Stimulated activated CD4-positive, alpha-beta T cell treated with anti-CD3 and anti-CD28 coated beads, Interleukin-2, amount 100 ng/mL, for 24 hours (primary cell): ENCODE data around the gene JAK2.
"Not testable (repeated sequence)": the region's sequence is repeated elsewhere in the genome, so short reads cannot be mapped to it uniquely, and the experiment has no call there.

Source experiments
- DNase-seq, 2 donors: peaks; one replicate each; pipeline ENCODE4 v3.0.0-alpha.2; 2020

The JAK2 gene

DNA sequence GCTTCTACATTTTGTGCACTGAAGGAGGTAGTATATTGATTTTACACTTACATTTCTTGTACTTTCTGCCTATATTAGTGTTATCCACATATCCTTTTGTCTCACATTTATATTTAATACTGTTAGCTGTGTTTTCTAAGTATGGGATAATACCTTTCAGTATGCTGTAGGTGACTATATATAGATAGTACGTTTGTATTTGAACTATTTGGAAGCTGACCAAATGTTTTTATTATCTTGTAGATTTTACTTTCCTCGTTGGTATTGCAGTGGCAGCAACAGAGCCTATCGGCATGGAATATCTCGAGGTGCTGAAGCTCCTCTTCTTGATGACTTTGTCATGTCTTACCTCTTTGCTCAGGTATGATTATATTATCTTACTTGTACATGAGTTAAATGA lies 59.1 kb downstream of the JAK2 start:
- no peak for DNase-seq

GRCh38 chr9:5052838-5053237 lies 67.8 kb downstream of the JAK2 start:
- no peak for DNase-seq

- no peak for DNase-seq
Measured at GRCh38 chr9:5062631-5063030, 77.6 kb downstream of the JAK2 start.

DNA sequence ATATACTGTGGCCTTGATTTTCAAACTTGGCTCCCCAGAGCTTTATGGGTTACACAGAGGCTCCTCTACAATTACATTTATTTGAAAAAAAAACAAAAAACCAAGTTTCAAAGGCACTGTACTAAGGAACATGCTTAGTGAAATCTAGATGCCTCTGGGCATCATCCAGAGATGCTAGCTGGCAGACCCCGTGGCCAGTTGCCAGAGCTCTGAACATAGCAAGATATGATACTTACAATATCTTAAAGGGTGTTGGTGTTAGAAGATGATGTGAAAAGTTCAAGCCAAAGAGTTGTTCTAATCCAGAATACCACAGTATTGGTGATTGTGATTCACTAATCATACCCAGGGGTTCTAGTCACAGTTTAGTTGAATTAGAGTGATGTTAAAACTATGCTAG lies 87.8 kb downstream of the JAK2 start:
- DNase-seq, result no peak

- no peak for DNase-seq
Measured at GRCh38 chr9:5073701-5074100, 88.6 kb downstream of the JAK2 start.

- DNase-seq, result no peak
Measured at GRCh38 chr9:5085993-5086392, 100.9 kb downstream of the JAK2 start.

- no peak for DNase-seq
Measured at GRCh38 chr9:5089737-5090136, 104.7 kb downstream of the JAK2 start.

DNA sequence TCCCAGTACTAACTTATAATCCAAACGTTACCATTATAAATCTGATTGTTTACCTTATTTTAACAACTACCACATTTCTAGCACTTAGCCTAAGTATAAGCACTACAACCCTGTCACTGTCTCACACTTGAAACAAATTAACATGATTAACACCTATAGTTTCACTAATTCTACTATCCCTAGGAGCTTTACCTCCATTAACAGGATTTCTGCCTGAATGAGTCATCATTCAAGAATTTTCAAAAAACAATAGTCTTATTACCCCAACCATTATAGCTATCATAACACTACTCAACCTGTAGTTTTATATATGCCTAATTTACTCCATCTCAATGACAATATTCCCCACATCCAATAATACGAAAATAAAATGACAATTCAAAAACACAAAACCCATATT lies 110.7 kb downstream of the JAK2 start:
- DNase-seq, result no peak

DNA sequence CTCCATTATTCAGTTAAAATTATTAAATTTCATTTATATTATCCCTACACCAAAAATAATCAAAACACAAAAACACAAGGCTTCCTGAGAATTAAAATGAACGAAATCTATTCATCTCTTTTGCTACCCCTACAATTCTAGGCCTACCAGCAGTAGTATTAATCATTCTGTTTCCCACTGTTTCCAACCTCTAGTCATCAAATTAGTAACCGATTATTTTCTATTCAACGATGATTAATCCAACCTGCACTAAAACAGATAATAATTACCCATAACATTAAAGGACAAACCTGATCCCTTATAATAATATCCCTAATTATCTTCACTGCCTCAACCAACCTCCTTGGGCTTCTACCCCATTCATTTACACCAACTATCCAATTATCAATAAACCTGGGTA lies 114.4 kb downstream of the JAK2 start:
- no peak for DNase-seq

GRCh38 chr9:5101127-5101526 lies 116.1 kb downstream of the JAK2 start:
- DNase-seq, result not testable (repeated sequence)

DNA sequence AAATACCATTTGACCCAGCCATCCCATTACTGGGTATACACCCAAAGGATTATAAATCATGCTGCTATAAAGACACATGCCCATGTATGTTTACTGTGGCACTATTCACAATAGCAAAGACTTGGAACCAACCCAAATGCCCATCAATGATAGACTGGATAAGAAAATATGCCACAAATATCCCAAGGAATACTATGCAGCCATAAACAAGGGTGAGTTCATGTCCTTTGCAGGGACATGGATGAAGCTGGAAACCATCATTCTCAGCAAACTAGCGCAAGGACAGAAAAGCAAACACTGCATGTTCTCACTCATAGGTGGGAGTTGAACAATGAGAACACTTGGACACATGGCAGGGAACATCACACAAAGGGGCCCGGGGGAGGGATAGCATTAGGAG lies 121.4 kb downstream of the JAK2 start:
- DNase-seq, result not testable (repeated sequence)

GRCh38 chr9:5110867-5111681 lies 126.0 kb downstream of the JAK2 start:
- no peak for DNase-seq

- no peak for DNase-seq
Measured at GRCh38 chr9:5111696-5112095, 126.6 kb downstream of the JAK2 start.

GRCh38 chr9:5112109-5112592 lies 127.1 kb downstream of the JAK2 start:
- no peak for DNase-seq

GRCh38 chr9:5112646-5113045 lies 127.6 kb downstream of the JAK2 start:
- no peak for DNase-seq

- no peak for DNase-seq
Measured at GRCh38 chr9:5113523-5113922, 128.5 kb downstream of the JAK2 start.

GRCh38 chr9:5113994-5114748 lies 129.1 kb downstream of the JAK2 start:
- DNase-seq, result no peak

DNA sequence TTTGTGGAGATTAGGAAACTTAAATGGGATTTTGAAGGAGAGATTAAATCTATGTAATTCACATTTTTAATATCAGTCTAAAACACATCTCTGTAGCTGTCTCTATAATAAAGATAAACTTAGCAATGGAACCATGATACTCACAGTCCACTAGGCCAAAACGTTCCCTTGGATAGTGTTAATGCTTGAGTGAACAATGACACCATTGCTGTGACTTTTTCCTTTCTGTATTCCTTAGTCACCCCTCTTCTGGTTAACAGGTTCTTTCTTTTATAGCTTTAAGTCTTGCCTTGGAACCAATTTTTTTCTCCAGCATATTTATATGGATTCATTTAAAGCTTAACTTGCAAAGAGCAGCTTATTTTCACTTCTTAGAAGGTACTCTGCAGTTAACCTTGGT lies 137.0 kb downstream of the JAK2 start:
- DNase-seq, result no peak

- no peak for DNase-seq
Measured at GRCh38 chr9:5122516-5122915, 137.4 kb downstream of the JAK2 start.

- DNase-seq, result no peak
Measured at GRCh38 chr9:5140151-5140550, 155.1 kb downstream of the JAK2 start.

GRCh38 chr9:5144217-5144616 lies 159.1 kb downstream of the JAK2 start:
- DNase-seq, result no peak

- no peak for DNase-seq
Measured at GRCh38 chr9:5146241-5146640, 161.2 kb downstream of the JAK2 start.
